Activated CD8-positive, alpha-beta T cell treated with anti-CD3 and anti-CD28 coated beads for 36 hours (primary cell): Measurements from ENCODE around the gene PTMA. TPM values are rescaled to one million over a fixed set of nuclear protein-coding genes. Genes with fewer than 3 reads are reported as not detected.

ENCODE experiments used
- ATAC-seq: fragments of 200-7000 bp; cut with Tn5 transposase; one replicate; pipeline ENCODE4 v1.10.0; 2021; ENCODE audit warnings: mild to moderate bottlenecking, moderate library complexity
- CTCF ChIA-PET: fragments of 350-600 bp; sonication (Branson Sonifier 250); formaldehyde crosslinking; loops from one replicate; lab custom pipeline; 2021; ENCODE audit warnings: antibody characterized with exemption; lab: Charles Lee
- POLR2A ChIA-PET: fragments of 350-600 bp; sonication (Branson Sonifier 250); formaldehyde crosslinking; loops from one replicate; lab custom pipeline; 2021; ENCODE audit warnings: antibody characterized with exemption; lab: Charles Lee
- DNase-seq: peaks from one replicate; pipeline ENCODE4 v3.0.0-alpha.2; 2020
- H3K27ac Mint-ChIP-seq: one replicate; pipeline ENCODE4 v1.8.0; 2021; ENCODE audit warnings: mild to moderate bottlenecking, mixed read lengths
- H3K27me3 Mint-ChIP-seq: one replicate; pipeline ENCODE4 v1.8.0; 2021; ENCODE audit warnings: mixed read lengths
- H3K36me3 Mint-ChIP-seq: one replicate; pipeline ENCODE4 v1.8.0; 2021; ENCODE audit warnings: low read depth, mixed read lengths
- H3K4me1 Mint-ChIP-seq: one replicate; pipeline ENCODE4 v1.8.0; 2021; ENCODE audit warnings: low read depth, mixed read lengths
- H3K4me3 Mint-ChIP-seq: one replicate; pipeline ENCODE4 v1.8.0; 2021; ENCODE audit warnings: mild to moderate bottlenecking, moderate library complexity, mixed read lengths
- H3K9me3 Mint-ChIP-seq: one replicate; pipeline ENCODE4 v1.8.0; 2021; ENCODE audit warnings: mixed read lengths
- intact Hi-C: fragments of 100-400 bp; cut with micrococcal nuclease; formaldehyde crosslinking; loops from one replicate; pipeline ENCODE4 v1.10.0; 2022
- total RNA-seq, 2 experiments: library from RNA; stranded (reverse); gene quantifications; one replicate each; pipeline ENCODE4 v1.2.3, GENCODE V29; 2021
- TF ChIP-seq, protein P1 (sequence below): fragments of 200-600 bp; IDR thresholded peaks from one replicate; pipeline ENCODE4 v1.8.0; 2022; ENCODE audit warnings: antibody characterized with exemption, mild to moderate bottlenecking

The PTMA gene
- total RNA-seq, 2 experiments from 2014 or later = 2,463 to 2,468 TPM

DNA sequence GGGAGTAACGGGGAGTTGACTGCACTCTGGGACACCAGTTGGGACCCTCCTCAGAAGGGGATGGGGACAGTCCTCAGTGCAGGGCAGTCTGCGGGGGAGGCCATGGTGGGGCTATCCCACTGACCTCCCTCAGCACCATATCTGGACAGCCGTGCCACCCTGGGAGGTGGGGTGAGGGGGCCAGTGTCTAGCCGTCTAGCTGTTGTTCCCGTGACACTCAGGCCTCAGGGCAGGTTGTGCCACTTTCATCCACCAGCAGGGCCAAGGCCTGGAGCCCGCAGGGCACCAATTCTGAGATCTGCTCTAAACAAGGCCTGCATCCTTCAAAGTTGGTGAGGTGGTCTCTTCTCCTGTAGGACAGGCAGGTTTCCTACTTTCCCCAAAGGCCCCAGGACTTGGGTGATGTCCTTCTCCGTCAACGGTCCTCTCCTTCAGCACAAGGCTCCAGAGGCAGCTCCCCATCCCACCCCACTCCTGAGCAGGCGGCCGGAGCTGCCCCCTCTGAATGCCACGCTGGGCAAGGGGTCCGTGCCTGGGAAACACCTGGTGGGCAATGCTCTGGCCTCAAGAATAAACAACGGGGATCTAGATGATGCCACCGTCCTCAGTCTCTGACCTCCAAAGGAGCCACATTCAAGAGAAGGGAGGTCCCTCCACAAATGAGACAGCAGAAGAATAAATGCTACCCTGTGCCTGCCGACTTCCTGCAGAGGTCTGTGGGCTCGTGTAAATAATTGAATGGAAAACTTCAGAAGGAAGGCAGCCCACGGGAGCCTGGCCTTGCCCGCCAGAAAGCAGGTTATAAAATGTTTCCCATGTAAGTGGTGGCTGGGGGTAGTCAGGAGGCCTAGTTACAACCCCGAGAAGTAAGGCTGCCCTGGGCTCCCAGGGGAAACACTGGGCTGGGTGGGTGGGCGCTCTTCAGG, 42.8 kb upstream of the PTMA start:
- POLR2A ChIA-PET = interaction anchor here (0.7 to 3.2 kb wide), 5 partner anchors 10 to 96 kb away, joined by 3 to 22 read pairs (median 3); partner anchors contain the start of gene PTMA
- H3K4me3 Mint-ChIP-seq = no peak overlapping the region
- intact Hi-C loops = no loop called here
- CTCF ChIA-PET = interaction anchor here (0.7 to 17.1 kb wide), 4 partner anchors 11 to 54 kb away, joined by 3 to 385 read pairs (median 44); no protein-coding TSS in a partner anchor
- peak overlapping the region; percentile 78 for H3K27ac Mint-ChIP-seq
- TF ChIP-seq, protein P1, sequence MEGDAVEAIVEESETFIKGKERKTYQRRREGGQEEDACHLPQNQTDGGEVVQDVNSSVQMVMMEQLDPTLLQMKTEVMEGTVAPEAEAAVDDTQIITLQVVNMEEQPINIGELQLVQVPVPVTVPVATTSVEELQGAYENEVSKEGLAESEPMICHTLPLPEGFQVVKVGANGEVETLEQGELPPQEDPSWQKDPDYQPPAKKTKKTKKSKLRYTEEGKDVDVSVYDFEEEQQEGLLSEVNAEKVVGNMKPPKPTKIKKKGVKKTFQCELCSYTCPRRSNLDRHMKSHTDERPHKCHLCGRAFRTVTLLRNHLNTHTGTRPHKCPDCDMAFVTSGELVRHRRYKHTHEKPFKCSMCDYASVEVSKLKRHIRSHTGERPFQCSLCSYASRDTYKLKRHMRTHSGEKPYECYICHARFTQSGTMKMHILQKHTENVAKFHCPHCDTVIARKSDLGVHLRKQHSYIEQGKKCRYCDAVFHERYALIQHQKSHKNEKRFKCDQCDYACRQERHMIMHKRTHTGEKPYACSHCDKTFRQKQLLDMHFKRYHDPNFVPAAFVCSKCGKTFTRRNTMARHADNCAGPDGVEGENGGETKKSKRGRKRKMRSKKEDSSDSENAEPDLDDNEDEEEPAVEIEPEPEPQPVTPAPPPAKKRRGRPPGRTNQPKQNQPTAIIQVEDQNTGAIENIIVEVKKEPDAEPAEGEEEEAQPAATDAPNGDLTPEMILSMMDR = no peak
- ATAC-seq (no peak), DNase-seq (no peak)
- H3K4me1 Mint-ChIP-seq = peaks cover 27% of the 10 kb centered on the region
- no peaks in the 10 kb centered on the region for H3K27me3 Mint-ChIP-seq
- peaks cover 5% of the 10 kb centered on the region for H3K36me3 Mint-ChIP-seq
- peaks cover 4% of the 10 kb centered on the region for H3K9me3 Mint-ChIP-seq

DNA sequence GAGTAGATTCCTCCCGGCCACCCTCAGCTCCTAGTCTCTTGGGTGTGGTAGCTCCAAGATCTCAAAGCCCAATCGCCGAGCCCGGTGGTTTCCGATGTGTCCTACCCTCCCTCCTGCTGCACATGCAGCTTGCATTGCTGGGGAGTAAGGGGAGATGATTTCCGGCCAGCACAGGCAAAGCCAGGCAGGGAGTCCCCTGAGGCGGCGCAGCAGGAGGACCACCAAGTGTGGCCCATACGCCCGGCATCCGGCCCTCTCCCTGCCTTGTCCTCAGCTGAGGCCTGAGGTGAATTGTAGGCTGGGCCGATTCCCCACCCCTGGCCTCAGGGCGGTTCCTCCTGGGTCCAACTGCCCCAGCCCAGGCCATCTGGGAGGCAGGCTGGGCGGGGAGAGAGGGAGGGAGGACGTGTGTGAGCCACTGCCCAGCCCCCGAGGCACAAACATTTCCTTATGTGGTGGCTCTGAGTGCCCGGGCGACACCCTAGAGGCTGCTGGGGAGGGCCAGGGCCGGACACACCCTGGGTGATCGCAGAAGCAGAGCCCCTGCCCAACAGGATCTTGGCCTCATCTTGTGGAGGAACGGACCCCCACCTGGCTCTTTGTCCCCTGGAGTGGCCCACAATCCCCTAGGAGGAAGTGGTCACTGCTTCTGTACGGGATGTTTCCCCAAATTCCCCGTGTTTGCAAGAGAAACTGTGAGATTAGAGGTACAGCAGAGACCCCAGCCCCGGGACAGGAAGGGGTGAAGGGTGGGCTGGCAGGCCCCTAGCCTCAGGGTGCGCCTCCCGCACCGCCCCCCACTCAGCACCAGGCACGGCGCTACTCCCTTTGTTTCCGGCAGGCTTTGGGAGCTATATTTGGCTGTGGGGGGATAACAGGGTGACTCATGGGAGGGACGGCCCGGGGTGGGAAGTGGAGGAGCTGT, 41.9 kb upstream of the PTMA start:
- CTCF ChIA-PET = interaction anchor here (0.7 to 17.1 kb wide), 5 partner anchors 10 to 55 kb away, joined by 3 to 385 read pairs (median 4); no protein-coding TSS in a partner anchor
- POLR2A ChIA-PET = interaction anchor here (0.6 to 3.2 kb wide), 6 partner anchors 11 to 95 kb away, joined by 3 to 22 read pairs (median 3); partner anchors contain the start of gene PTMA
- Mint-ChIP-seq H3K27me3 (no peaks in the 10 kb centered on the region), H3K4me1 (peaks cover 19% of the 10 kb centered on the region), H3K9me3 (no peaks in the 10 kb centered on the region), H3K27ac (peak overlapping the region; percentile 42), H3K4me3 (no peak overlapping the region), H3K36me3 (no peaks in the 10 kb centered on the region)
- TF ChIP-seq, protein P1 = no peak
- intact Hi-C loops = no loop called here
- ATAC-seq = no peak
- DNase-seq = no peak

DNA sequence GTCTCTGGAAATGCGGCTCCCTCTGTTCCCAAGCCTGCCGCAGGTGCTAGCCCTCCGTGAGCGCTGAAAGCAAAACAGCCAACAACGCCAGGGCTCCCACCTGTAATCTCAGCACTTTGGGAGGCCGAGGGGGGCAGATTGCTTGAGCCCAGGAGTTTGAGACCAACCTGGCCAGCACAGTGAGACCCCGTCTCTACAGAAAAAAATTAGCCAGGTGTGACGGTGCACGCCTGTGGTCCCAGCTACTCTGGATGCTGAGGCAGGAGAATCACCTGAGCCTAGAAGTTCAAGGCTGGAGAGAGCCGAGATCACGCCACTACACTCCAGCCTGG, 41.3 kb upstream of the PTMA start:
- H3K27me3 Mint-ChIP-seq = no peaks in the 10 kb centered on the region
- ChIA-PET CTCF (interaction anchor here (1.2 to 17.1 kb wide), 3 partner anchors 9 to 54 kb away, joined by 3 to 385 read pairs (median 83); no protein-coding TSS in a partner anchor), POLR2A (interaction anchor here (0.6 to 3.2 kb wide), 5 partner anchors 11 to 202 kb away, joined by 3 to 22 read pairs (median 5); partner anchors contain the start of genes NCL and PTMA)
- intact Hi-C loops = no loop called here
- no peaks in the 10 kb centered on the region for H3K36me3 Mint-ChIP-seq
- TF ChIP-seq, protein P1 = no peak
- peaks cover 14% of the 10 kb centered on the region for H3K4me1 Mint-ChIP-seq
- no peak overlapping the region for H3K27ac Mint-ChIP-seq
- DNase-seq (no peak), ATAC-seq (no peak)
- H3K4me3 Mint-ChIP-seq = no peak overlapping the region
- H3K9me3 Mint-ChIP-seq = no peaks in the 10 kb centered on the region

DNA sequence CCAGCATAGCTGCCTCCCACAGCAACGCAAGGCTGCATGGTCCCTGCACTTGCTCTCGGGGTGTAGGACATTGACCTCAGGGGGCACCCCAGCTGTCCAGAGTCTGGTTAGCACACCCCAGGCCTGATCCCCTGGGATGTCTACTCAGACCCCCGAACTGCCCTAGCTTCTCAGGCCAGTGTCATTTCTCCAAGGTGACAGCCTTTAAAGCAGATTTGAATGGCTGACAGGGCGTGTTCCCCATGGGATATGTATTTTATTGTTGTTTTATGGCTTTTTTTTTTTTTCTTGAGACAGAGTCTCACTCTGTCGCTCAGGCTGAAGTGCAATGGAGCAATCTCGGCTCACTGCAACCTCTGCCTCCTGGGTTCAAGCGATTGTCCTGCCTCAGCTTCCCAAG, 40.8 kb upstream of the PTMA start:
- Mint-ChIP-seq H3K36me3 (no peaks in the 10 kb centered on the region), H3K27me3 (no peaks in the 10 kb centered on the region), H3K4me1 (peaks cover 14% of the 10 kb centered on the region), H3K9me3 (no peaks in the 10 kb centered on the region), H3K27ac (no peak overlapping the region), H3K4me3 (no peak overlapping the region)
- TF ChIP-seq, protein P1 = no peak
- POLR2A ChIA-PET = interaction anchor here (0.6 to 3.2 kb wide), 4 partner anchors 12 to 203 kb away, joined by 3 to 22 read pairs (median 5); partner anchors contain the start of genes NCL and PTMA
- ATAC-seq (no peak), DNase-seq (no peak)
- CTCF ChIA-PET = interaction anchor here (1.2 to 17.1 kb wide), 3 partner anchors 9 to 54 kb away, joined by 3 to 385 read pairs (median 83); no protein-coding TSS in a partner anchor
- intact Hi-C loops = no loop called here
